T-helper 1 cell (primary cell): ENCODE data around the gene TRERF1.

Experiments
- DNase-seq, 5 donors: peaks; one replicate each; pipeline ENCODE4 v3.0.0-alpha.2; 2012 to 2020

The TRERF1 gene

DNA sequence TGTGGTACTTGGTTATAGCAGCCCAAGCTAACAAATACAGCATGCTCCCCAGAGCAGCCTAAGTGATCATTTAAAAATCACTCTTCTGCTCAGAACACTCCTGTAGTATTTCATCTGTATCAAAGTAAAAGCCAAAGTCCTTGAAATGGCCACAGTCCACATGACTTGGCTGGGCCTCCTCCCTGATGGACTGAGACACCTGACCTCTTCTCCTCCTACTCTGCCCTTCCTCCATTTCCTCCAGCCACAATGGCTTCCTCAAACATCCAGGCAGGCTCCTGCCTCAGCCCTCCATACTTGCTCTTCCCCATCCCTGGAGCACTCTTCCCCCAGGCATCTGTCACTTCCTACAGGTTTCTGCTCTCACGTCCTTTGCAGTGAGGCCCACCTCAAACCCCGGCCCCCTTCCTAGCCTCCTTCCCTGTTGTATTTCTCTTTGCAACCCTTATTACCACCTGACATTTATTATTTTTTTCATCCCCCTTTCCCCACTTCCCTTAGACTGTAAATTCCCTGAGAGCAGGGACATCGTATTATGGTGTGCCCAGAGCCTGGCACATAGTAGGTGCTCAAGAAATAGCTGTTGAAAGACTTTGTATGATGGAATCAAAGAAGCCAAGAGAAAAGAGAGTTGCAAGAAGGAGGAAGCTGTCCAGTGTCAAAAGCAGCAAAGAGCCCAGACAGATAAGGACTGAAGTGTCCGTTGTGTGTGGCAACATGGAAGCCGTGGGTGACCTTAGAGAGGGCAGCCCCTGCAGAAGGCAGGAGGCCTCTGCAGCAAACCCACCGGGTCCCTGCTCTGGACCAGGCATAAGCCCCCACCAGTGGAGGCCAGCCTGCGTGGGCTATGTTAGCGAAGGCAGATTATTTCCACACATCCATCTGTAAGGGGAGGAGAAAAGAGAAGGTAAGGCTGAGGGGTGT lies 87.5 kb downstream of the TRERF1 start:
- no peak for DNase-seq

DNA sequence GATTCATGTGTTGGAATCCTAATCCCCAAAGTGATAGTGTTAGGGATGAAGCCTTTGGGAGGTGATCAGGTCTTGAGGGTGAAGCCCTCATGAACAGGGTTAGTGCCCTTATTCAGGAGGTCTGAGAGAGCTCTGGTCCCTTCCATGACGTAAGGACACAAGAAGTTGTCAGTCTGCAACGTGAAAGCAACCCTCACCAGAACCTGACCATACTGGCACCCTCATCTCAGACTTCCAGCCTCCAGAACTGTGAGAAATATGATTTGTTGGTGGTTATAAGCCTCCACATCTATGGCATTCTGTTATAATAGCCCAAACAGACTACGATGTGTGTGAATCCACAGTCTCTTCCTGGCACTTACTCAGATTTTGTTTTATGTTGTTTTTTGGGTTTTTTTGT lies 90.7 kb downstream of the TRERF1 start:
- no peak for DNase-seq

DNA sequence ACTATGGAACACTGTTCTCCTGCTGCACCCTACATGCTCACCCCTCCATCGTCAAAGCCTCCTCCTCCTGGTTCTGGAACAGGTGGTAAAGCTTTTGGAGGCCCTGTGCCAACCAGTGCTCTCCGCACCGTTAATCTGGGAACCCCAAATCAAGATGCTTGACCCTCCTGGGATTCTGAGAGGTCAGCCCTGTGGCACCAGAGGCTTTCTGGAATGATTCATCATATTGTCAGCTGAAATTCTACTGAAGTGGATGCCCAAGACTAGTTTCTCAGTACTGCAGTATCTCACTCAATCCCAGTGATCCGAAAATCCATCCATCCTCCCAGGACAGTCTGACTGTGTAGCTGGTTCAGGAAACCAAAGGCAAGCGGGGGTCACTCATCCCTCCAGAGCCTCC lies 92.7 kb downstream of the TRERF1 start:
- DNase-seq, result no peak

DNA sequence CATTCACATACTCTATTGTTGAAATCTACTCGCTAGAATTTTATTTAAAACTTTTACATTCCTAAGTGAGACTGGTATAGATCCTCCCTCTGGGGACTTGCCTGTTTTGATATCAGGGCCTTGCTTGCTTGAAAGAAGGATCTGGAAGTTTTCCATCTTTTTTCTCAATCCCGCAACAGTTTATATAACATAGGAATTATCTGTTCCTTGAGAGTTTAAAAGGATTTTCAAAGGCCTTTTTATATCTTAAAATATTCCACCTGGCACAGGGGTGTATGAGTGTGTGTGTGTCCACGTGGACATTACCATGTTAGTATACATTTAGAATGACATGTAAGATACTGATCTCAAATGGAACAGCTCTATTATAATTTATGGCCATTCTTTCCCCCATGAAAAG lies 96.3 kb downstream of the TRERF1 start:
- DNase-seq, result no peak

DNA sequence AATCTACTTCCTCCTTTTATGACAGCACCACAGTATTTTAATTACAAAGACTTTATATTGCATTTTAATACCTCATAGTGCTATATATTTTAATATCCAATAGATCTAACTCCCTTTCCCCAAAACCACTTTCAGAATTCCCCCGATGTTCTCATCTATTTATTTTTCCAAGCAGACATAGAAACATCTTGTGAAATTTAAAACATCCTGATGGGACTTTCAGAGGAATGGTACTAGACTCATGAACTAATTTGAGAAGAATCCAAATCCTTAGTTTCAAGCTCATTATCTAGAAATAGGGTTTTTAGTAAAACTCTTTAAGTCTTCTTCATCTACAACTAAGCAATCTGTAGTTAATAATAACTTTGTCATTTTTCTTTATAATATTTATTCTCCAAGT lies 97.0 kb downstream of the TRERF1 start:
- DNase-seq, result no peak

DNA sequence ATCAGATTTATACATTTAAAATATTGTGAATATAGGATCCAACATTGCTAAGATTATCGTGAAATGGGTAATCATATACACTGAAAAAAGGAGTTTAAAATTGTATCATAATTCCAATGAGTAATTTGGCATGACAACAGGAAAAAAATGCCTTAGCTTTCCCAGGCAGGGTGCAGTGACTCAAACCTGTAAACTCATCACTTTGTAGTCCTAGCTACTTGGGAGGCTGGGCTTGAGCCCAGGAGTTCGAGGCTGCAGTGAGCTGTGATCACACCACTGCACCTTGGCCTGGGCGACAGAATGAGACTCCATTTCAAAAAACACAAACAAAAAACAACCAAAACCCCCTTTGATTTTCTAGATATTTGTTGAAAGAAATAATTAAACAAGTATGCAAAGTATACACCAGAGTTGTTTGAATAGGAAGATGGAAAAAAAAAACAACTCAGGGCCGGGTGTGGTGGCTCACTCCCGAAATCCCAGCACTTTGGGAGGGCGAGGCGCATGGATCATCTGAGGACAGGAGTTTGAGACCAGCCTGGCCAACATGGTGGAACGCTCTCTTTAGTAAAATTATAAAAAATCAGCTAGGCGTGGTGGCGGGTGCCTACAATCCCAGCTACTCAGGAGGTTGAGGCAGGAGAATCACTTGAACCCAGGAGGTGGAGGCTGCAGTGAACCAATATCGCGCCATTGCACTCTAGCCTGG lies 98.7 kb downstream of the TRERF1 start:
- no peak for DNase-seq

DNA sequence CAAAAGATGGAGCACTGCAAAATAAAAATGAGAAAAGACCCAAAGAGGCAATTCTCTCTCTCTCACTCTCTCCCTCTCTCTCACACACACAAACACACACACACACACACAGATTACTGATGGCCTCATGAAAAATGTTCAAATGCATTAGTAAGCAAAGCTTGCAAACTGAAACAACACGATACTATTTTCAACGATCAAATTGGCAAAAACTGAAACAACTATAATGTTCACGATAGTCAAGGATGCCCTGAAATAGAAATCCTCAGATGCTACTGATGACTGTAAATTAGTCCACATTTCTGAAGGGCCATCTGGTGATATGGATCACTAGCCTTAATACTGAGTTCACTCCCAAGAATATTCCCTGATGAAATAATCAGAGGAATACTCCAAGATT lies 100.8 kb downstream of the TRERF1 start:
- no peak for DNase-seq

DNA sequence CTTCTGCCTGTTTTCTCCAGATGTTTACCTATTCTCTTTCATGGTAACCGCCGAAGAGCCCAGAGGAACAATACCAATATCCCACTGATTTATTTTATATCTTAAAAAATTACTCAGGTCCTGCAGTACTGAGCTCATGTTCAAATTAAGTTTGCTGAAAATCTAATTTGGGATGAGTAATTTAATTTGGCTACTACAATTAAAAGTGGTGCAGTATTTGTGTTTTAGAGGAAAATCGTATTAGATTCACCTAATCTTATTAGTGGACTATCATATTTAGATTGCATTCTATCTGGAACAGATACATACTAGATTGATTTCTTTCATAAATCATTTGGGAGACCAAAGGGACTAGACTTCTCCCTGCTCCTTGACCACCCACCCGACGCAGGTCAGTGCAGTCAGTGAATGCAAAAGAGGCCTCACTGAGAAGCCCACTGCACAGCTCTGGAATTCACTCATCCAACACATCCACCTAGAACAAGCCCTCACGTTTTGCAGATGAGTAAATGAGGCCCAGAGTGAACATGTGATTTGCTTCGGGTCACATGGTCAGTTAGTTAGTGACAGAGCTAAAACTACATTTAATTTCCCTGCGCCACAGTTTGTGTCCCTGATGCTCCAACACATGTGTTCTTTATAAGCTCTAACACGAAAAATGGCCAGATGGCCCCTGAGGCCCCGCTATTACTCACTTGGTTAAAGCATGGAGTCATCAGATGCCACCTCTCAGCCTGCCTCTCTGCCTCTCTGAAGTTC lies 101.8 kb downstream of the TRERF1 start:
- DNase-seq, result no peak

DNA sequence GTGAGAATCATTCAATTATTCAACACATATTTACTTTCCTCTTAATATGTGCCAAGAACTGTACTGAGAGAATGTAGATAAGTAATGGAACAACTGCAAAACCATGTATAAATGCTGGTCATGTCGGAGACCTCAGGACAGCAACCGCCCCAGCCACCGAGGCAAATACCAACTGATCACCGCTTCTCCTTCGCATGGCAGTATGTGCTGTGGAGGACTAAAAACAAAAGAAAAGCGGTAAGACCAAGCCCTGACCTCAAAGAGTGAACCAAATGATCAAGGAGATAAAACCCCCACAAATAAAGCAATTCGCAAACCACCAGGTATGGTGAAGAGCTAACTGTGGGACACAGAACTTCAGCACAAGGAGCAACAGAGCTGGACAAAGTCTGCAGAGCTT lies 104.3 kb downstream of the TRERF1 start:
- no peak for DNase-seq

DNA sequence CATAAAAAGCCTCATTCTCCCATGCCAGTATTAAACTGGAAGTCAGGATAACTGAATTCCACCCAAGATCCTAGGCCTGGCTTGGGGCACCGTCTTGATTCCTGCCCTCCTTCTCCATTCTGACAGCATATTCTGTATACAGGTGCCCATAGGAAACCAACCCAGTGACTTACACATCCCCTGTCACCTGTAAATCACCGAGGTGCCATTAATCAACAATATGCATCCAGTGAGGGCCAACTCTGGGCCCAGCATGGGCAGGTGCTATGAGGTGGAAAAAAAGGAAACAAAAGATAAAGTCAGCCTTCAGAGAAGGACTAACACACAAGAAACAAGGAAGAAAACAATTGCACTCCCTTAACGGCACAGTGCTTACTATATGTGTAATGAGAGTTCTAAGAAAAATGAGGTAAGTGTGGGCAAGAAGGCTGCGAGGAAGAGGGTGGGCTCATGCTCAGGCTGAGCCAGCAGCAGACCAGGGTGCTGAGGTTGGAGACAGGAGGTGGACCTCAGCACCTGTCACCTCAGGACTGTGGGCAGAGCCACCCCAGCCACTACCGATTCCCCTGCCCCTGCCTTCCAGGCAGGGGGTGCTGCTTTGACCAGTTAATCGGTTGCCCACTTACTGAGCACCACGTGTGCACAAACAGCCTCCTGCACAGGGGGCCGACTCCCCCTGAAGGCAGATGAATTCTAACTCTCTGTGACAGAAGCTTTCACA lies 105.9 kb downstream of the TRERF1 start:
- peak in 1 of 5 donors; percentile 79 for DNase-seq

DNA sequence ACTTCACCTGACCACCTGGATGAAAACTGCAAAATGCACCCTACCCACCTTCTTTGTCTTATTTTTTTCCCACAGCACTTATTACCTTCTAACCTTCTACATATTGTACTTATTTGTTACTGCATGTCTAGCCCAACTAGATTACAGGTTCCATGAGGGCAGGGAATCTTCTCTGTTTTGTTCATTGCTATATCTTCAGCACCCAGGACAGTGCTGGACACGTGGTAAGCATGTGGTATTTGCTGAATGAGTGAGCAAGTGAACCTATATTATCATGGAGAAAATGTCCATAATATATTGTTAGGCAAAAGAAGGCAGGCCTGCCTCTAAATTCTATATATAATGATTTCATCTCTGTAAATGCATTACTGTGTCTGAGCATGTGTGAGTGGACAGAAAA lies 107.0 kb downstream of the TRERF1 start:
- no peak for DNase-seq

DNA sequence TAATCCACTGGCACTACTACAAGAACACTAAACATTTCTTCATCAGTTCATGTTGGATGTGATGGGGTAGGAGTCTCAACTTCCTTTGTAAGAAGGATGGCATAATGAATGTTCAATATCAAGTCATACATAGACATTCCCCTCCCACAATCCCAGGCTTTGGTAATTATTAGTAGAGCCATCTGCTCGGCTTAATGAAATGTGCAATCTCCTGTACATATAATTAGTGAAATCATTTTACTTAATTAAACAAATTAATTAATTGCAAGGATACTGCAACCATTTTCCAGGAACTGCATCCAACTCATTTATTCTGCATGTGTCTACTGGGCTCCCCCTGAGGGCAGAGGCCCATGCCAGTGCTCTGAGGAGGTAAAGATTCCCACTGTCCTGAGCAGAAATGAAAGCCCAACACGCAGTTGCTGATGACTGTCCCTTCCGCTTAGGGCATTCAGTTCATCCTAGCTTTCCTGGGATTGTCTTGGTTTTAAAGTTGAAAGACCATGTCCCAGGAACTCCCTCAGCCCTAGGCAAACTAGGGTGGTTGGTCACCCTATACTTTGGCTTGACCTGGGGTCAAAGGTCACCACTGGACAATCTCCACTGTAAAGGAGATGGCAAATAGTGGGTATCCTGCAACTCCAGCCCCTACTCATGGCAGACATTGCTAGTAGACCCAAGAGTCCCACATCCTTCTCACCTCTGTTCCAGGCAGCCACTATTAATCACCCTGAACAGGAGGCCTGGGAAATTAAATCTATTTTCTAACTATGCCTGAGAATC lies 109.8 kb downstream of the TRERF1 start:
- no peak for DNase-seq

DNA sequence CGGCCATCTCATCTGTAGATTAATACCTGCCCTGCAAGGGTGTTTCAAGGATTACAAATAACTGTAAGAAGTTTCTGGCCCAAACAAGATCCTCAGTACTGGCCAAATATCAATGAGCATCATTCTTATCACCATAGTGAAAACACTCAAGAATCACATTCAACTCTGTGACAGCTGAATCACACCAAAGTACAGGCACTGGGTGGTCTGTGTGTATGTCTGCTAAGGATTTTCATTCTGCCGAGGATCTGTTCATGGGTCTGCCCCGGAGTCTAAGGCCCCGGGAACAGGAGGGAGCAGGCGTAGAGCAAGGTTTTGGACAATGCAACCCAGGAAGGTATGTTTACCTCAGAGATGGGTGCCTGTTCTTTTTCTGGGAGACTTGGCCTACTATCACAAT lies 110.5 kb downstream of the TRERF1 start:
- no peak for DNase-seq

DNA sequence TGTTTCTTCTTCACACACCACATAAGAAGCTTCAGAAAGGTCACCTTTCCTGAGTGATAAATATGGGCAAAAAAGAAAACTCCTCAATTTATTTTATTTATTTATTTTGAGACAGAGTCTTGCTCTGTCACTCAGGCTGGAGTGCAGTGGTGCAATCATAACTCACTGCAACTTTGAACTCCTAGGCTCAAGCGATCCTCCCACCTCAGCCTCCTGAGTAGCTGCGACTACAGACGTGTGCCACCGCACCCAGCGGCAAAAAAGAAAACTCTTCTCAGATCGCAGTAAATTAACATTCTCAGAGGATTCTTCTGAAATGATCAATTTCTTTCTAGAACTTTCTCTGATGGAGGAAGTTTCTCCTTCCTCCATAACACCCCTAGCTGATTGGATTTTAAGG lies 111.2 kb downstream of the TRERF1 start:
- peak in 1 of 5 donors; percentile 60 for DNase-seq

DNA sequence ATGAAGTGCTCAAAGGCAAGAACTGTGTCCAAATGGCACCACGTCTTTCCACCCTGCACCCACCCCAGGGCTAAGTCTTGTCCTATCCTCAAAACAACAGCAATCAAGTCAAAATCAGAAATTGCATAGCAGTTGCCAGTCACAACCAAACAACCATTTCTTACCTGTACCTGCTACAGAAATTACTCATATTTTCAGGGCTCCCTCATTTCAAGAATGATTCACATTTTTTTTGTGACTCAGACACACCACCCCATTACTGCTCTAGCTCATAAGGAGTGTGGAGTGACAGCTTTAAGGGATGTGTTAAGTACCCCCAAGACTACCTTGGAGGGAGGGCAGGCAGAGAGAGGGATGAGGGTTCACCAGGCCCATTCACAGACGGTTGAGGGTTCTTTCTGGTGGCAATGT lies 111.7 kb downstream of the TRERF1 start:
- DNase-seq, result peak in 1 of 5 donors; percentile 91

DNA sequence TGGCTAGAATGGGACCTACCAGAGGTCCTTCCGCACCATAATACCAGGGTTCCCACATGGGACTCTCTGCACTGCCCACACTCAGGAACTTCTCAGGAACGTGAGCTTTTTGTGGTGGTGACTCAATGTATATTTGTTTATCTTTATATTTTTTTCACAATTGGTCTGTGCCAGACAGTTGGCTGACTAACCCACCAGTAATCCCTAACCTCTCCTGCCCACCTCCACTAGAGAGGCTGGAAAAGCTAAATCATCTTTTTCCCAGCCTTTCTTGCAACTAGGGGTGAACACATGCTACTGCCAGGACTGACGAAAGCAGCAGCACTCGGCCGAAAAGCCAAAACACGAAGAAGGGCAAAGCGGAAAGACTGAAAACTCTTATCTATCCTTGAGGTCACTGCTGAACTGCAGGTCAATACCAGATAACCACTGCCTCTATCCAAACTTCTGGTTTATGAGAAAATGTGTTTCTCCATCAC lies 112.9 kb downstream of the TRERF1 start:
- no peak for DNase-seq

DNA sequence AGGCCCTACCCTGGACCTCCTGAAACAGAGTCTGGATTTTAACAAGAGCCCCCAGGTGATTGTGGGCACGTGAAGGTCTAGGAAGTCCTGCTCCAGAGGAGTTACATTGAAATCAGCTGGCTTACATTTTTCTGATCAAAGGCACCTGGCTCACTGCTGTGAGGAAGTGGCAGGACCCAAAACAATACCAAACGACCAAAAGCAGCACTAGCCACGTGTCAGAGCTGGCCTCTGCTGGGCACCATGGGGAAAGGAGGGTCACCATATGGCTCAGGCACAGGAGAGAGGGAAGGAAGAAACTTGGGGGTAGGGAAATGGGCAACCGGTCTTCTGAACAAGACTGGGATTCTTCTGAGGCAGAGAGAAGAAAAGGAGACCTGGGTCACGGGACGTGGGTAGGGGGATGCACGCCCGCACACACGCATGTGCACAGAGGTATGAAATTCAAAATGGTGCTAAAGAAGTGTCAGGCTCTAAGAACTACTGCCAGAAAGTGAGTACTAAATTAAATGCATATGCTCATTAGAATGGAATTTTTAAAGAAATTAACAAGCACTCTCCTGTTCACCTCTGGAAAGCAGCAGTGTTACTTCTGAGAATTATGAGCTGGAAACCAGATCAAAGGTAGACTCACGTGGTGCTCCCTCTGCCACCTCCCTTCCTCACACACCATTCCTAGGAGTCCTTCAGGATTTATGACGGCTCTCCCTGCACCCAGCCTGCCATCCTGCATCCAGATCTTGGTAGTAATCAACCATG lies 113.6 kb downstream of the TRERF1 start:
- no peak for DNase-seq

DNA sequence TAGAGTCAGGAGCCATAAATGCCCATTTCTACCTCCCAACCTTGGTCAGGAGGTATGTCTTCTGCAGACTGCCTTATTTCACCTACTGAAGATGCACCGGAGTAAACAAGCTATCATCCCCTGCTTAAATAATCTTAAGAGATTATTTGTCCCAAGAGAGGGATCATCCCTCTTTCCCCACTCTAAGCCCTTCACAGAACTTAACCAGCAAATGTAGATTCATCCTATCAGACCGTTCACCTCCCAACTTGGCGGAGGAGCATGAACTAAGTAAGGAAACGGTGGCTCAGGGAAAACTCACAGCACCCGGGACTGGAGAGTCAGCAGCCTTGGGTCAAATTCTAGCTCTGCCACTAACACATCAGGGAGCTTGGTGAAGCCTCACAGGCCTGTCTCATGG lies 115.3 kb downstream of the TRERF1 start:
- DNase-seq, result no peak

DNA sequence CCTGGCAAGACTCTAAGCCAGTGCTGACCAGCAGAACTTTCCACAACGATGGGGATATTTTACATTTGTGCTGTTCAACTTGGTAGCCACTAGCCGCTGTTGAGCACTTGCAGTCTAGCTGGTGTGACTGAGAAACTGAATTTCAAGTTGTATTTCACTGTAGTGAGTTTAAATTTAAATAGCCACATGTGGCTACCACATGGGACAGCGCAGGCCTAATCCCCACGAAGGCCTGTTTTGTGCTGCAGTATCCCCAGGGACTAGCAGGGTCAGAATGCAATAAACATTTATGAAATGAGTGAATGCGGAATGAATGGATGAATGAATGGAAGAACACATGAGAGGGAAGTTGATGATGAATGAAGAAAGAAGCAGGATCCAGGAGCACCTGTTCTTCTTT lies 115.8 kb downstream of the TRERF1 start:
- DNase-seq, result no peak

DNA sequence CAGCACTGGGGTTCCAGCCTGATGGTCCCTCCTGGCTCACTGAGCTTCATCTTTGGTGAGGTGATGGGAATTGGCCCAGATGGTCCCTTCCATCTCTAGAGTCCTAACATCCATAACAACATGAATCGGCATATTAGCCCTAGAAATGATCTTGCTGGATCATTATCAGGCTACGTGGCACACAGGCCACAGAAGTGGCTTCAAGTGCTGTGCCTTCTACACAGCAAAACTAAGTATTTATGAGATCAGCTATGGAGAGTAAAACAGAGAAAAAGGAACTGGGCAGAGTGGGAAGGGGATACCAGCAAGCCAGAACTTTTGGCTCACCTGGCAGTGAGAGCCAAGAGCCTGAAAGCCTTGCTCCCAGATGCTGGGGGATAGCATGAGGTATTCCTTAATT lies 116.9 kb downstream of the TRERF1 start:
- DNase-seq, result no peak

DNA sequence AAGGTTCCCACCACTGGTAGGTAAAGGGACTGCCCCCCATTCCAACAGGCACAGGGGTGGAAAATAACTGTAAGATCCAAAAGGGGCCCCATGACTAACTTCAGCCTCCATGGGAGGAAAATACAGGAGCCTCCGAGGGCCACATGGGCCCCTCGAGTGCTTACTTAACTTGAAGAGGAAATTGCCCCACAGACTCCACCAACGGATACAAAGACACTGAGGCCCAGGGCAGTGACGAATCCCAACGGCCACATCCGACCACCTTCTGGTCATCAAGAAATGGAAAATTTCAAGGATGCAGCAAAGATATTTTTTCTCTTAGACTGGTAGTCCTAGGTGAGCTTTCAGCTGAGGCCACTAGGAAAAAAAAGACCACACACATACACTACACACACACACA lies 118.1 kb downstream of the TRERF1 start:
- DNase-seq, result no peak
